Measurements from ENCODE around the gene ASTN2. TPM values are rescaled to one million over a fixed set of nuclear protein-coding genes. Genes with fewer than 3 reads are reported as not detected.

Gene ASTN2
- total and polyA plus RNA-seq, 2 experiments from 2014 or later = 5.8 to 7.5 TPM

DNA sequence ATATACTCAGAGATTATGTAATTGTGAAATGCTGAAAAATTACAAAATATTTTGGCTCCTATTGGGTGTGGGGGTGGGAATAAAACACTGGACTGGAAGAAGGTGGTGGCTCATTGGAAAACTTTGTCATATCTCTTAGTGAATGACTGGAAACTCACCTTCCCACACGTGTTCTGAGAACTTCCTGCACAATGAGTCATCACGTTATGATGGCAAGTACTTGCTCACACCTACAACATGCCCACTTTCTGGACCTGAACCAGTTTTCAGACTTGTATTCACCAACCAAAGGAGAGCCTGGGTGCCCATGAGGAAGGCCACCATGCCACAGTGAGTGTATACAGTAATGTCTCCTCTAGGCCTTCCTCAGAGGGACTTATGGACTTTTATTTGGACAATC lies 294.8 kb downstream of the ASTN2 start:
- Histone ChIP-seq H4K20me1 (ENCODE audit: insufficient read depth) (no peaks in the 10 kb centered on the region), H3K9me2 (ENCODE audit: insufficient read depth) (no peaks in the 10 kb centered on the region), H3K4me3 (no peak overlapping the region), H3K36me3 (ENCODE audit: low read depth) (no peaks in the 10 kb centered on the region), H3K4me1 (ENCODE audit: insufficient read depth) (no peaks in the 10 kb centered on the region), H3K27ac (no peak overlapping the region), H3K9ac (no peak overlapping the region), H2AFZ (no peak overlapping the region), H3K9me3 (ENCODE audit: low read depth) (no peaks in the 10 kb centered on the region), H3F3A (ENCODE audit: insufficient read depth) (no peaks in the 10 kb centered on the region), H3K27me3 (replicated peaks; ENCODE audit: insufficient read depth) (no peaks in the 10 kb centered on the region), H3K79me2 (ENCODE audit: insufficient read depth) (no peaks in the 10 kb centered on the region), H3K4me2 (ENCODE audit: unreplicated experiment) (no peak overlapping the region)
- 8% methylated on average over 2 of the region's 2 CpGs for WGBS, 2 experiments (ENCODE audit: low coverage in 1 of 2, low lambda C conversion rate in 2 of 2, missing lambda C conversion rate in 2 of 2)
- TF ChIP-seq EZH2 (IDR thresholded peaks at IDR 0.05; ENCODE audit: insufficient read depth, poor library complexity, severe bottlenecking) (no peak), EZH2phosphoT487 (IDR thresholded peaks at IDR 0.05; ENCODE audit: insufficient read depth, low read depth) (no peak)
- in situ Hi-C loops (cut with MboI) = no loop called here
- no peak for DNase-seq

DNA sequence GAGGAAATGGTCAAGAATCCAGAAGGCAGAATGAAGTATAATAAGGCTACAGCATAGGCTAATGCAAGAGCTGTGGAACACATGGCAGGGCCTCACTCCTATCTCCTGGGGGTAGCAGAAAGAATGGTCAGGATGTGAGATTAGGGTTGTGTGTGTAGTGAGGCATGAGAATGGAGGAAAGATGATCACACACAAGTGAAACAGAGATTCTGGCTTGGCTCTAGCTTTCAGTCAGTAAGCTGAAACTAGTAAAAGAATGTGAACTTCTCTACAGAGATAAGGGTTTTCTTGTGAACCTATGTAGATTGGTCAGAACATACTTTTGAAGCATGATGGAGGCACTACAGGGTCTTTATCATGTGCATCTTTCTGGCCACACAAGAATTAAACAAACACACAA lies 298.8 kb downstream of the ASTN2 start:
- Histone ChIP-seq H3K4me2 (ENCODE audit: unreplicated experiment) (no peak overlapping the region), H2AFZ (no peak overlapping the region), H3K9me3 (ENCODE audit: low read depth) (no peaks in the 10 kb centered on the region), H3K79me2 (ENCODE audit: insufficient read depth) (no peaks in the 10 kb centered on the region), H3K4me3 (no peak overlapping the region), H3K9me2 (ENCODE audit: insufficient read depth) (no peaks in the 10 kb centered on the region), H3K9ac (no peak overlapping the region), H3K27me3 (replicated peaks; ENCODE audit: insufficient read depth) (no peaks in the 10 kb centered on the region), H3F3A (ENCODE audit: insufficient read depth) (no peaks in the 10 kb centered on the region), H3K4me1 (ENCODE audit: insufficient read depth) (no peaks in the 10 kb centered on the region), H3K36me3 (ENCODE audit: low read depth) (no peaks in the 10 kb centered on the region), H3K27ac (no peak overlapping the region), H4K20me1 (ENCODE audit: insufficient read depth) (no peaks in the 10 kb centered on the region)
- no peak for TF ChIP-seq EZH2 (IDR thresholded peaks at IDR 0.05; ENCODE audit: insufficient read depth, poor library complexity, severe bottlenecking)
- no peak for TF ChIP-seq EZH2phosphoT487 (IDR thresholded peaks at IDR 0.05; ENCODE audit: insufficient read depth, low read depth)
- DNase-seq = no peak
- in situ Hi-C loops (cut with MboI) = no loop called here

DNA sequence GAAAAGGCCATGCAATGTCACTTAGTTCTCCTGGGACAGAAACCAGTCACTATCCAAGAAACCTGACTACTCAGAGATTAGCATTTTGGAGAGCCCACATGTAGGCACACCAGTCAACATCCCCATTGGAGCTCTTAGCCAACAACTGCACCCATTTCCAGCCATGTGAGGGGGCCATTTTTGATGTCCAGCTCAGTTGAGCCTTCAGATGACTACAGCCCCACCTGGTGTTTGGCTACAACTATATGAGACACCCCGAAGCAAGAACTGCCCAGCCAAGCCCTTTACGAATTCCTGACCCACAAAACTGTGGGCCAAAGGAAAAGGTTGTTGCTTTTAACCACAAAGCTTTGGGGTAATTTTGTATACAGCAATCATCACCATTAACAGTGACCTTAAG lies 300.1 kb downstream of the ASTN2 start:
- no peaks in the 10 kb centered on the region for H3K27me3 ChIP-seq (replicated peaks; ENCODE audit: insufficient read depth)
- no peak overlapping the region for H3K27ac ChIP-seq
- no peaks in the 10 kb centered on the region for H3F3A ChIP-seq (ENCODE audit: insufficient read depth)
- H3K4me3 ChIP-seq = no peak overlapping the region
- H2AFZ ChIP-seq = no peak overlapping the region
- 6 to 35% methylated on average over 2 of the region's 2 CpGs for WGBS, 2 experiments (ENCODE audit: low coverage in 1 of 2, low lambda C conversion rate in 2 of 2, missing lambda C conversion rate in 2 of 2)
- H4K20me1 ChIP-seq (ENCODE audit: insufficient read depth) = no peaks in the 10 kb centered on the region
- no peaks in the 10 kb centered on the region for H3K36me3 ChIP-seq (ENCODE audit: low read depth)
- DNase-seq = no peak
- in situ Hi-C loops (cut with MboI) = no loop called here
- no peaks in the 10 kb centered on the region for H3K9me2 ChIP-seq (ENCODE audit: insufficient read depth)
- H3K9me3 ChIP-seq (ENCODE audit: low read depth) = no peaks in the 10 kb centered on the region
- TF ChIP-seq EZH2 (IDR thresholded peaks at IDR 0.05; ENCODE audit: insufficient read depth, poor library complexity, severe bottlenecking) (no peak), EZH2phosphoT487 (IDR thresholded peaks at IDR 0.05; ENCODE audit: insufficient read depth, low read depth) (no peak)
- no peaks in the 10 kb centered on the region for H3K4me1 ChIP-seq (ENCODE audit: insufficient read depth)
- H3K4me2 ChIP-seq (ENCODE audit: unreplicated experiment) = no peak overlapping the region
- no peak overlapping the region for H3K9ac ChIP-seq
- H3K79me2 ChIP-seq (ENCODE audit: insufficient read depth) = no peaks in the 10 kb centered on the region

DNA sequence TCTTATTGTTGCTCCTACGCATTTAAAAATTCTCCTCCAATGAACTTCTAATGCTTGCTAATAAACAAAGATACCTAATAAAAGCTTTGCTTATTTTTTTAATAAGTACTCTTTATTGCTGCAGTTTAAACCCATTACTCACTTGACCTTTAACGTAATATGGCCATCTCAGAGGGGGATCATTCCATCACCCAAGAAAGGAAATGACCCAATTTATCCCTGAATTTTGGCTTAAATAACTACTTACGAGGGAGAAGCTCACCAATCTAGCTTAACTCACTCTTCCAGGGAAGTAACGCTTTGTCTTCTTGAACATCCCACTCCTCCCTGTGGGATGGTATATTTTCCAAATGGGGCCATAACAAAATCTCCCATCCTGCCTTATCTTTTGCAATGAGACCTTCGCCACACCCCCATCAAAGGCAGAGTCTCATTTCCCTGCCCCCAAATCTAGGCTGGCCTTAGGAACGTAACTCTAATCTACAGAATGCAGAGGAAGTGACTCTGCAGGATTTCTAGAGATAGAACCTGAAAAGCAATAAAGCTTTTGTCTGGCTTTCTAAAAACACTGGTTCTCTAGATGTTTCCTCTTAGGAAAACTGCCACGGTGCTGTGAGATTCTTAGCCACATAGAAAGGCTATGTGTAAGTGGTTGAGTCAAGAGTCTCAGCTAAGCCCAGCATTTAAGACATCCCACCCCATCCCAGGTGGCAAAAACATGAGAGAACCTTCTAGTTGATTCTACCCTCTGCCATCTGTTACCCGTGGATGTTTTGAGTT lies 310.0 kb downstream of the ASTN2 start:
- 37 to 41% methylated on average over 8 of the region's 8 CpGs for WGBS, 2 experiments (ENCODE audit: low coverage in 1 of 2, low lambda C conversion rate in 2 of 2, missing lambda C conversion rate in 2 of 2)
- H3K27ac ChIP-seq = no peak overlapping the region
- H3K9me2 ChIP-seq (ENCODE audit: insufficient read depth) = no peaks in the 10 kb centered on the region
- TF ChIP-seq EZH2phosphoT487 (IDR thresholded peaks at IDR 0.05; ENCODE audit: insufficient read depth, low read depth) (no peak), EZH2 (IDR thresholded peaks at IDR 0.05; ENCODE audit: insufficient read depth, poor library complexity, severe bottlenecking) (no peak)
- in situ Hi-C loops (cut with MboI) = no loop called here
- H3K4me1 ChIP-seq (ENCODE audit: insufficient read depth) = no peaks in the 10 kb centered on the region
- DNase-seq = no peak
- H3K9ac ChIP-seq = no peak overlapping the region
- no peaks in the 10 kb centered on the region for H3K9me3 ChIP-seq (ENCODE audit: low read depth)
- no peaks in the 10 kb centered on the region for H3K36me3 ChIP-seq (ENCODE audit: low read depth)
- no peaks in the 10 kb centered on the region for H4K20me1 ChIP-seq (ENCODE audit: insufficient read depth)
- H3K27me3 ChIP-seq (replicated peaks; ENCODE audit: insufficient read depth) = no peaks in the 10 kb centered on the region
- no peak overlapping the region for H2AFZ ChIP-seq
- H3K4me3 ChIP-seq = no peak overlapping the region
- H3K4me2 ChIP-seq (ENCODE audit: unreplicated experiment) = no peak overlapping the region
- no peaks in the 10 kb centered on the region for H3F3A ChIP-seq (ENCODE audit: insufficient read depth)
- H3K79me2 ChIP-seq (ENCODE audit: insufficient read depth) = no peaks in the 10 kb centered on the region

All from GM23248 (cell line).